HEK293 (cell line): ENCODE results near the gene RNF146.

ENCODE experiments used
- CTCF ChIA-PET: fragments of 350-600 bp; formaldehyde crosslinking; extraction: SDS; loops from one replicate; lab custom pipeline; 2021; ENCODE audit warnings: antibody characterized with exemption; lab: Yijun Ruan, JAX
- POLR2A ChIA-PET: fragments of 300-600 bp; formaldehyde crosslinking; extraction: SDS; loops from one replicate; lab custom pipeline; 2020; ENCODE audit warnings: antibody characterized with exemption, inconsistent platforms; lab: Yijun Ruan, JAX
- H3K27ac ChIP-seq: fragments of 200-500 bp; sonication (Bioruptor generic); 2 replicates; pipeline ENCODE4 v1.5.1; 2014; ENCODE audit warnings: low read depth, low read length, control low read depth, inconsistent platforms; ENCODE audit errors: extremely low read depth
- H3K36me3 ChIP-seq, 2 experiments: fragments of 200-500 bp in 1 of 2; sonication (Bioruptor generic) in 1 of 2; 1 replicate in 1 of 2; 2 replicates in 1 of 2; pipeline ENCODE4 v1.5.1; 2014 to 2017; ENCODE audit warnings: inconsistent platforms in 2 of 2, low read length in 2 of 2; ENCODE audit not compliant: control insufficient read depth in 2 of 2, insufficient read depth in 1 of 2
- H3K4me1 ChIP-seq: fragments of 200-500 bp; sonication (Bioruptor generic); 2 replicates; pipeline ENCODE4 v1.5.1; 2014; ENCODE audit warnings: mild to moderate bottlenecking, low read length, inconsistent platforms; ENCODE audit not compliant: control insufficient read depth, insufficient read depth
- H3K4me3 ChIP-seq: 2 replicates; pipeline ENCODE4 v1.5.1; 2011; ENCODE audit warnings: low read depth, mild to moderate bottlenecking, control low read depth, low read length, moderate library complexity
- H3K9me3 ChIP-seq: fragments of 200-500 bp; sonication (Bioruptor generic); 2 replicates; pipeline ENCODE4 v1.5.1; 2014; ENCODE audit warnings: low read depth, low read length, inconsistent platforms; ENCODE audit not compliant: control insufficient read depth, insufficient read depth
- ATF2 ChIP-seq: fragments of 450-650 bp; formaldehyde crosslinking; IDR thresholded peaks from 2 replicates; pipeline ENCODE4 v1.5.1; 2016; ENCODE audit warnings: missing biosample characterization, missing genetic modification characterization, low read depth
- GLIS1 ChIP-seq: fragments of 450-650 bp; formaldehyde crosslinking; IDR thresholded peaks from 2 replicates; pipeline ENCODE4 v1.5.1; 2016; ENCODE audit warnings: missing biosample characterization, missing genetic modification characterization
- GLIS2 ChIP-seq: fragments of 450-650 bp; formaldehyde crosslinking; IDR thresholded peaks from 2 replicates; pipeline ENCODE4 v1.5.1; 2016; ENCODE audit warnings: missing biosample characterization, missing genetic modification characterization
- HOXC10 ChIP-seq: sonication (generic); formaldehyde crosslinking; IDR thresholded peaks from 2 replicates; pipeline ENCODE4 v1.8.1; 2023; ENCODE audit warnings: mild to moderate bottlenecking, missing genetic modification reagents
- SCRT1 ChIP-seq: fragments of 450-650 bp; formaldehyde crosslinking; IDR thresholded peaks from 2 replicates; pipeline ENCODE4 v1.5.1; 2016; ENCODE audit warnings: missing biosample characterization, missing genetic modification characterization, borderline replicate concordance
- SETDB1 ChIP-seq: IDR thresholded peaks from one replicate; pipeline ENCODE4 v1.6.1; 2017; ENCODE audit warnings: mild to moderate bottlenecking, low read length, moderate library complexity, mixed read lengths; ENCODE audit not compliant: insufficient read length
- SP3 ChIP-seq: fragments of 450-650 bp; formaldehyde crosslinking; IDR thresholded peaks from 2 replicates; pipeline ENCODE4 v1.5.1; 2016; ENCODE audit warnings: missing biosample characterization, missing genetic modification characterization
- ZBTB21 ChIP-seq: fragments of 450-650 bp; formaldehyde crosslinking; IDR thresholded peaks from 2 replicates; pipeline ENCODE4 v1.5.1; 2017; ENCODE audit warnings: missing biosample characterization, missing genetic modification characterization
- ZBTB48 ChIP-seq: fragments of 450-650 bp; formaldehyde crosslinking; IDR thresholded peaks from 2 replicates; pipeline ENCODE4 v1.5.1; 2016; ENCODE audit warnings: missing biosample characterization, missing genetic modification characterization
- ZFP69B ChIP-seq: fragments of 450-650 bp; formaldehyde crosslinking; IDR thresholded peaks from 2 replicates; pipeline ENCODE4 v1.5.1; 2016; ENCODE audit warnings: missing biosample characterization, missing genetic modification characterization
- ZNF175 ChIP-seq: fragments of 450-650 bp; formaldehyde crosslinking; IDR thresholded peaks from 2 replicates; pipeline ENCODE4 v1.5.1; 2016; ENCODE audit warnings: missing biosample characterization, missing genetic modification characterization
- ZNF211 ChIP-seq: fragments of 450-650 bp; formaldehyde crosslinking; IDR thresholded peaks from 2 replicates; pipeline ENCODE4 v1.5.1; 2016; ENCODE audit warnings: low read depth, missing biosample characterization, missing genetic modification characterization
- ZNF248 ChIP-seq: fragments of 450-650 bp; formaldehyde crosslinking; IDR thresholded peaks from 2 replicates; pipeline ENCODE4 v1.5.1; 2017; ENCODE audit warnings: missing biosample characterization, missing genetic modification characterization
- ZNF341 ChIP-seq: fragments of 450-650 bp; formaldehyde crosslinking; IDR thresholded peaks from 2 replicates; pipeline ENCODE4; 2016; ENCODE audit warnings: low read depth, missing biosample characterization, missing genetic modification characterization
- ZNF423 ChIP-seq: fragments of 450-650 bp; formaldehyde crosslinking; IDR thresholded peaks from 2 replicates; pipeline ENCODE4 v1.5.1; 2016; ENCODE audit warnings: missing biosample characterization, missing genetic modification characterization
- ZNF514 ChIP-seq: fragments of 450-650 bp; formaldehyde crosslinking; IDR thresholded peaks from 2 replicates; pipeline ENCODE4 v1.5.1; 2016; ENCODE audit warnings: missing biosample characterization, missing genetic modification characterization
- ZNF658 ChIP-seq: fragments of 450-650 bp; formaldehyde crosslinking; IDR thresholded peaks from 2 replicates; pipeline ENCODE4; 2016; ENCODE audit warnings: missing biosample characterization, missing genetic modification characterization
- ZNF747 ChIP-seq: fragments of 450-650 bp; formaldehyde crosslinking; IDR thresholded peaks from 2 replicates; pipeline ENCODE4 v1.5.1; 2016; ENCODE audit warnings: missing biosample characterization, missing genetic modification characterization
- ZNF785 ChIP-seq: fragments of 450-650 bp; formaldehyde crosslinking; IDR thresholded peaks from 2 replicates; pipeline ENCODE4 v1.5.1; 2016; ENCODE audit warnings: missing biosample characterization, missing genetic modification characterization
- ZSCAN16 ChIP-seq: fragments of 450-650 bp; formaldehyde crosslinking; IDR thresholded peaks from 2 replicates; pipeline ENCODE4 v1.5.1; 2016; ENCODE audit warnings: missing biosample characterization, missing genetic modification characterization
- TF ChIP-seq, protein P1 (sequence below): fragments of 450-650 bp; formaldehyde crosslinking; IDR thresholded peaks from 2 replicates; pipeline ENCODE4 v1.5.1; 2016; ENCODE audit warnings: missing biosample characterization, missing genetic modification characterization
- TF ChIP-seq, protein P2 (sequence below): fragments of 450-650 bp; formaldehyde crosslinking; IDR thresholded peaks from 2 replicates; pipeline ENCODE4 v1.5.1; 2017; ENCODE audit warnings: missing biosample characterization, missing genetic modification characterization
- TF ChIP-seq, protein P3 (sequence below): fragments of 450-650 bp; formaldehyde crosslinking; IDR thresholded peaks from 2 replicates; pipeline ENCODE4 v1.5.1; 2016; ENCODE audit warnings: missing biosample characterization, missing genetic modification characterization

RNF146 gene

DNA sequence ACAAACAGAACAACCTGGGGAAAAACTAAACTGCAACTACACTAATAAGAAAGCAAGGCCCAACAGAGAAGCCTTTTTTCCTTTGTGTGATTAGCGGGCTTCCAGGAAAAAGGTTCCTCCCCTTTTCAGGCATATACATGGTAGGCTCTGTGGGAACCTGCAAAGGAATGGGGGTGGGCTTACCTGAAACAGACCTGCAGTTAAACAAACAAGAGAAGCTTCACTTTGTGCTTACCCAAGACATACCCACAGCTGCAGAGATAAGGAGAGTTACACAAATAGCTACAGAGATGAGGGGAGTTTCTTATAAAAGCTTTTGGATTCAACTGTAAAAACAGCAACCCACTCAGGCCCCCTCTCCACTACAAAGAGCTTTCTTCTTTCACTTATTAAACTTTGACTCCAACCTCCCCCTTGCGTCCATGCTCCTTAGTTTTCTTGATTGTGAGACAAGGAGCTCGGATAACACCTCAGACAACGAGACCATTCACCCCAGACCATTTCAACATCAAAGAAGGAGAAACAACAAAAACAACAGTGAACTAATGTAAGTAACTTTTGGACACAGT, 30.9 kb downstream of the RNF146 start:
- peaks cover 16 to 32% of the 10 kb centered on the region in 2 experiments for H3K36me3 ChIP-seq
- no peak overlapping the region for H3K4me3 ChIP-seq
- no peaks in the 10 kb centered on the region for H3K9me3 ChIP-seq
- no peaks in the 10 kb centered on the region for H3K4me1 ChIP-seq
- TF ChIP-seq ZNF248 (tag by site-specific recombination) (no peak), SETDB1 (peak; percentile 66)
- no peak overlapping the region for H3K27ac ChIP-seq
- ChIA-PET POLR2A (no interaction called here), CTCF (interaction anchor here (0.6 kb wide), 3 partner anchors 123 to 338 kb away, joined by 3 to 5 read pairs (median 3); no protein-coding TSS in a partner anchor)

DNA sequence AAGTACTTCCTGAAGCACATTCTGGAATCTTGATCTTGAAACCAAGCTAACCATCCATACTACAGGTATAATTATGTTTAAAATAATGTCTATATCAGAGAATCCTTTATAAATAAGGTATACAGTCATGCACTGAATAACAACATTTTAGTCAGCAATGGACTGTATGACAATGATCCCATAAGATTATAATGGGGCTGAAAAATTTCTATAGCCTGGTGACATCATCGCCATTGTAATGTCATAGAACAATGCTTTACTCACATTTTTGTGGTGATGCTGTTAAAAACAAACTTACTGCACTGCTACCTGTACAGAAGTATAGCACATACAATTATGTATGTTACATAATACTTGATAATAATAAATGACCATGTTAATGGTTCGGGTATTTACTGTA, 31.8 kb downstream of the RNF146 start:
- no peak overlapping the region for H3K27ac ChIP-seq
- H3K4me1 ChIP-seq, result no peaks in the 10 kb centered on the region
- TF ChIP-seq GLIS1 (tag by site-specific recombination) (no peak), ATF2 (peak; percentile 53; the same call in 1 of the 2 replicates)
- H3K9me3 ChIP-seq, result no peaks in the 10 kb centered on the region
- POLR2A ChIA-PET, result no interaction called here
- H3K4me3 ChIP-seq, result no peak overlapping the region
- peaks cover 16 to 29% of the 10 kb centered on the region in 2 experiments for H3K36me3 ChIP-seq
- CTCF ChIA-PET, result interaction anchor here (1.2 to 5.5 kb wide), 2 partner anchors 14 to 241 kb away, joined by 4 to 28 read pairs; no protein-coding TSS in a partner anchor

DNA sequence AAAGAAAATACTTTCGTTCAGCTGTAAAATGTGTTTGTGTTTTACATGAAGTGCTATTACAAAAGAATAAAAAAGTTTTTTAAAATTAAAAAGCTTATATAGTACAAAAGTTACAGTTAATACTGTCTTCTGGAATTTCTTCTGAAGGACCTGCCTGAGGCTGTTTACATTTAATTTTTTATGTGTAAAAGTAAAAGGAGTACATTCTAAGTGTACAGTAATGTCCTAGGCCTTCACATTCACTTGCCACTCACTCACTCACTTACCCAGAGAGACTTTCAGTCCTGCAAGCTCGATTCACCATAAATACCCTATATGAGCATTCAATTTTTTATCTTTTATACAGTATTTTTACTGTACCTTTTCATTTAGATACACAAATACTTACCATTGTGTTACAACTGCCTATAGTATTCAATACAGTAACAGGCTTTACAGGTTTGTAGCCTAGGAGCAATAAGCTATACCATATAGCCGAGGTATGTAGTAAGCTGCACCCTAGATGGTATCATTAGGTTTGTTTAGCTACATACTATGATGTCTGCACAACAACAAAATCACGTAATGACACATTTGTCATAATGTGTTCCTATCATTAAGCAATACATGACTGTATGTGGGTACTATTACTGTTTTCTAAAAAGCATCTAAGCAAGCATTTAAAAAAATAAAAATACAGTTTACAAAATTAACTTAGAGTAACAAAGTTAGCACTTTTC, 33.0 kb downstream of the RNF146 start:
- POLR2A ChIA-PET, result interaction anchor here (0.7 to 1.1 kb wide), 2 partner anchors 22 to 121 kb away, joined by 3 read pairs; no protein-coding TSS in a partner anchor

More for the DNA sequence above, 33.0 kb downstream of the RNF146 start:
- CTCF ChIA-PET, result interaction anchor here (0.6 to 5.5 kb wide), 9 partner anchors 9 to 1478 kb away, joined by 4 to 28 read pairs (median 4); no protein-coding TSS in a partner anchor
- Histone ChIP-seq H3K4me3 (no peak overlapping the region), H3K36me3 (peaks cover 16 to 31% of the 10 kb centered on the region in 2 experiments; a peak in 2 of 3 replicates), H3K4me1 (no peaks in the 10 kb centered on the region), H3K27ac (no peak overlapping the region), H3K9me3 (no peaks in the 10 kb centered on the region)
- TF ChIP-seq ZSCAN16 (tag by site-specific recombination), result no peak
- no peak for TF ChIP-seq SCRT1 (tag by site-specific recombination)
- TF ChIP-seq SETDB1, result no peak
- TF ChIP-seq ZNF514 (tag by site-specific recombination), result no peak
- no peak for TF ChIP-seq ZNF423 (tag by site-specific recombination)
- no peak for TF ChIP-seq ZNF658 (tag by site-specific recombination)
- TF ChIP-seq ZNF341, result no peak
- TF ChIP-seq SP3 (tag by site-specific recombination), result no peak
- TF ChIP-seq ZFP69B, result no peak
- no peak for TF ChIP-seq ZBTB48 (tag by site-specific recombination)
- TF ChIP-seq ZNF785 (tag by site-specific recombination), result no peak
- TF ChIP-seq, protein P1, sequence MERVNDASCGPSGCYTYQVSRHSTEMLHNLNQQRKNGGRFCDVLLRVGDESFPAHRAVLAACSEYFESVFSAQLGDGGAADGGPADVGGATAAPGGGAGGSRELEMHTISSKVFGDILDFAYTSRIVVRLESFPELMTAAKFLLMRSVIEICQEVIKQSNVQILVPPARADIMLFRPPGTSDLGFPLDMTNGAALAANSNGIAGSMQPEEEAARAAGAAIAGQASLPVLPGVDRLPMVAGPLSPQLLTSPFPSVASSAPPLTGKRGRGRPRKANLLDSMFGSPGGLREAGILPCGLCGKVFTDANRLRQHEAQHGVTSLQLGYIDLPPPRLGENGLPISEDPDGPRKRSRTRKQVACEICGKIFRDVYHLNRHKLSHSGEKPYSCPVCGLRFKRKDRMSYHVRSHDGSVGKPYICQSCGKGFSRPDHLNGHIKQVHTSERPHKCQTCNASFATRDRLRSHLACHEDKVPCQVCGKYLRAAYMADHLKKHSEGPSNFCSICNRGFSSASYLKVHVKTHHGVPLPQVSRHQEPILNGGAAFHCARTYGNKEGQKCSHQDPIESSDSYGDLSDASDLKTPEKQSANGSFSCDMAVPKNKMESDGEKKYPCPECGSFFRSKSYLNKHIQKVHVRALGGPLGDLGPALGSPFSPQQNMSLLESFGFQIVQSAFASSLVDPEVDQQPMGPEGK, result no peak
- TF ChIP-seq, protein P2, sequence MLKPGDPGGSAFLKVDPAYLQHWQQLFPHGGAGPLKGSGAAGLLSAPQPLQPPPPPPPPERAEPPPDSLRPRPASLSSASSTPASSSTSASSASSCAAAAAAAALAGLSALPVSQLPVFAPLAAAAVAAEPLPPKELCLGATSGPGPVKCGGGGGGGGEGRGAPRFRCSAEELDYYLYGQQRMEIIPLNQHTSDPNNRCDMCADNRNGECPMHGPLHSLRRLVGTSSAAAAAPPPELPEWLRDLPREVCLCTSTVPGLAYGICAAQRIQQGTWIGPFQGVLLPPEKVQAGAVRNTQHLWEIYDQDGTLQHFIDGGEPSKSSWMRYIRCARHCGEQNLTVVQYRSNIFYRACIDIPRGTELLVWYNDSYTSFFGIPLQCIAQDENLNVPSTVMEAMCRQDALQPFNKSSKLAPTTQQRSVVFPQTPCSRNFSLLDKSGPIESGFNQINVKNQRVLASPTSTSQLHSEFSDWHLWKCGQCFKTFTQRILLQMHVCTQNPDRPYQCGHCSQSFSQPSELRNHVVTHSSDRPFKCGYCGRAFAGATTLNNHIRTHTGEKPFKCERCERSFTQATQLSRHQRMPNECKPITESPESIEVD (tag by site-specific recombination), result no peak
- TF ChIP-seq GLIS2 (tag by site-specific recombination), result no peak
- TF ChIP-seq, protein P3, sequence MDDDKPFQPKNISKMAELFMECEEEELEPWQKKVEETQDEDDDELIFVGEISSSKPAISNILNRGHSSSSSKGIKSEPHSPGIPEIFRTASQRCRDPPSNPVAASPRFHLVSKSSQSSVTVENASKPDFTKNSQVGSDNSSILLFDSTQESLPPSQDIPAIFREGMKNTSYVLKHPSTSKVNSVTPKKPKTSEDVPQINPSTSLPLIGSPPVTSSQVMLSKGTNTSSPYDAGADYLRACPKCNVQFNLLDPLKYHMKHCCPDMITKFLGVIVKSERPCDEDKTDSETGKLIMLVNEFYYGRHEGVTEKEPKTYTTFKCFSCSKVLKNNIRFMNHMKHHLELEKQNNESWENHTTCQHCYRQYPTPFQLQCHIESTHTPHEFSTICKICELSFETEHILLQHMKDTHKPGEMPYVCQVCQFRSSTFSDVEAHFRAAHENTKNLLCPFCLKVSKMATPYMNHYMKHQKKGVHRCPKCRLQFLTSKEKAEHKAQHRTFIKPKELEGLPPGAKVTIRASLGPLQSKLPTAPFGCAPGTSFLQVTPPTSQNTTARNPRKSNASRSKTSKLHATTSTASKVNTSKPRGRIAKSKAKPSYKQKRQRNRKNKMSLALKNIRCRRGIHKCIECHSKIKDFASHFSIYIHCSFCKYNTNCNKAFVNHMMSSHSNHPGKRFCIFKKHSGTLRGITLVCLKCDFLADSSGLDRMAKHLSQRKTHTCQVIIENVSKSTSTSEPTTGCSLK (tag by site-specific recombination), result no peak
- no peak for TF ChIP-seq ZNF211
- no peak for TF ChIP-seq ZBTB21 (tag by site-specific recombination)
- no peak for TF ChIP-seq ZNF175 (tag by site-specific recombination)
- TF ChIP-seq ZNF747 (tag by site-specific recombination), result no peak
- TF ChIP-seq HOXC10 (CRISPR knock-in tag), result no peak
